Esophagus squamous epithelium (tissue), 5 donors: ENCODE measurements around the gene TPGS1. TPM values are rescaled to one million over a fixed set of nuclear protein-coding genes. Genes with fewer than 3 reads are reported as not detected.

ENCODE experiments used
- DNase-seq: peaks from one replicate; lab custom pipeline; 2025; lab: John Stamatoyannopoulos, UW
- H3K27ac ChIP-seq, 4 donors: fragments of 200-600 bp; sonication (generic); one replicate each; pipeline ENCODE4 v1.5.1; 2016 to 2019; ENCODE audit warnings: mild to moderate bottlenecking in 1 of 4
- H3K27me3 ChIP-seq, 4 donors: fragments of 200-600 bp; sonication (generic); 1 replicate in 3 of 4; 2 replicates in 1 of 4; pipeline versions ENCODE4 v1.5.1 to v1.6.0; 2017 to 2021; ENCODE audit warnings: antibody characterized with exemption in 1 of 4
- H3K36me3 ChIP-seq, 3 donors: fragments of 200-600 bp; sonication (generic); one replicate each; pipeline ENCODE4 v1.5.1; 2016 to 2019
- H3K4me1 ChIP-seq, 3 donors: fragments of 200-600 bp; sonication (generic); one replicate each; pipeline ENCODE4 v1.5.1; 2017 to 2019
- H3K4me3 ChIP-seq, 4 donors: fragments of 200-600 bp; sonication (generic); 1 replicate in 3 of 4; 2 replicates in 1 of 4; pipeline ENCODE4 v1.5.1; 2016 to 2019; ENCODE audit warnings: mild to moderate bottlenecking in 2 of 4, moderate library complexity in 1 of 4
- H3K9me3 ChIP-seq, 3 donors: fragments of 200-600 bp; sonication (generic); one replicate each; pipeline ENCODE4 v1.5.1; 2016 to 2019
- POLR2A ChIP-seq, 4 donors: fragments of 450-650 bp; IDR thresholded peaks; one replicate each; pipeline ENCODE4 v1.6.1; 2017; ENCODE audit warnings: antibody characterized with exemption in 4 of 4, mild to moderate bottlenecking in 4 of 4, moderate library complexity in 3 of 4
- WGBS, 2 donors: methylation state at CpG; one replicate each; pipeline ENCODE4 v1.1.5; 2018; 5-methylcytosine and 5-hydroxymethylcytosine counted together
- intact Hi-C: fragments of 100-400 bp; cut with DNase I; formaldehyde crosslinking; loops from one replicate; pipeline ENCODE4 v1.15.0; 2022
- total RNA-seq, 4 donors: library from RNA; depleted of rRNA; stranded (reverse); fragments of >200 nt; gene quantifications; one replicate each; pipeline ENCODE4 v1.1.0, GENCODE V29; 2016
- TF ChIP-seq, protein P1 (sequence below), 6 experiments: fragments of 450-650 bp in 4 of 6; fragments of 200-600 bp in 2 of 6; sonication (generic) in 2 of 6; IDR thresholded peaks; one replicate each; pipeline ENCODE4 v1.5.1; 2016 to 2019; ENCODE audit warnings: antibody characterized with exemption in 6 of 6, mild to moderate bottlenecking in 4 of 6, moderate library complexity in 4 of 6
- donor health status: DM: yes; HTN: yes; CAD: no.

Gene TPGS1
- total RNA-seq, 4 donors from 2014 or later: 29.3 to 46.7 (median 35.6) TPM

GRCh38 chr19:494171-495080 is 12.9 kb upstream of the TPGS1 start:
- H3K4me3 ChIP-seq: no peak overlapping the region
- H3K27me3 ChIP-seq: peaks cover 7 to 51% (median 11%) of the 10 kb centered on the region in 4 donors
- intact Hi-C loops: no loop called here
- no peaks in the 10 kb centered on the region for H3K36me3 ChIP-seq
- no peak for TF ChIP-seq POLR2A (IDR thresholded peaks at IDR 0.05)
- TF ChIP-seq, protein P1, sequence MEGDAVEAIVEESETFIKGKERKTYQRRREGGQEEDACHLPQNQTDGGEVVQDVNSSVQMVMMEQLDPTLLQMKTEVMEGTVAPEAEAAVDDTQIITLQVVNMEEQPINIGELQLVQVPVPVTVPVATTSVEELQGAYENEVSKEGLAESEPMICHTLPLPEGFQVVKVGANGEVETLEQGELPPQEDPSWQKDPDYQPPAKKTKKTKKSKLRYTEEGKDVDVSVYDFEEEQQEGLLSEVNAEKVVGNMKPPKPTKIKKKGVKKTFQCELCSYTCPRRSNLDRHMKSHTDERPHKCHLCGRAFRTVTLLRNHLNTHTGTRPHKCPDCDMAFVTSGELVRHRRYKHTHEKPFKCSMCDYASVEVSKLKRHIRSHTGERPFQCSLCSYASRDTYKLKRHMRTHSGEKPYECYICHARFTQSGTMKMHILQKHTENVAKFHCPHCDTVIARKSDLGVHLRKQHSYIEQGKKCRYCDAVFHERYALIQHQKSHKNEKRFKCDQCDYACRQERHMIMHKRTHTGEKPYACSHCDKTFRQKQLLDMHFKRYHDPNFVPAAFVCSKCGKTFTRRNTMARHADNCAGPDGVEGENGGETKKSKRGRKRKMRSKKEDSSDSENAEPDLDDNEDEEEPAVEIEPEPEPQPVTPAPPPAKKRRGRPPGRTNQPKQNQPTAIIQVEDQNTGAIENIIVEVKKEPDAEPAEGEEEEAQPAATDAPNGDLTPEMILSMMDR (IDR thresholded peaks at IDR 0.05): no peak
- no peaks in the 10 kb centered on the region for H3K9me3 ChIP-seq
- H3K27ac ChIP-seq: no peak overlapping the region
- 69 to 73% methylated on average over 4 to 5 of the region's 22 CpGs for WGBS, 2 donors
- peaks cover 4 to 47% (median 18%) of the 10 kb centered on the region in 3 donors for H3K4me1 ChIP-seq
- no peak for DNase-seq

DNA sequence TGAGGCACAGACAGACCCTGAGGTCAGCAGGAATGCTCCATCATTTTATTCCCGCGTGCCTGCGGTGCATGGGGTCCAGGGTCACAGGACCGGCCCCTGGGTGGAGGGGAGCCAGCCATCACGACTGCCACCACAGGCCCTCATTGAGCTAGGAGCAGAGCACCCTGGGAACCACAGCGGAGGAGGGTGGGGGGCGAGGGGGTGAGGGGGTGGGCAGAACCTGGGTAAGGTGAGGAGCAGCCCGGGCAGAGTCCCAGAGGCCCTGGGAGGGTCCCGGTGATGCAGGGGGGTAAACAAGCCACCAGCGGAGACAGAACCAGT is 12.3 kb upstream of the TPGS1 start:
- peaks cover 4 to 41% (median 13%) of the 10 kb centered on the region in 3 donors for H3K4me1 ChIP-seq
- no peaks in the 10 kb centered on the region for H3K36me3 ChIP-seq
- WGBS, 2 donors: 20 to 27% methylated on average over 1 to 3 of the region's 10 CpGs
- H3K27me3 ChIP-seq: peaks cover 7 to 57% (median 11%) of the 10 kb centered on the region in 4 donors
- intact Hi-C loops: no loop called here
- DNase-seq: no peak
- no peak for TF ChIP-seq POLR2A (IDR thresholded peaks at IDR 0.05)
- TF ChIP-seq, protein P1 (IDR thresholded peaks at IDR 0.05): no peak
- H3K4me3 ChIP-seq: no peak overlapping the region
- H3K27ac ChIP-seq: no peak overlapping the region
- no peaks in the 10 kb centered on the region for H3K9me3 ChIP-seq

DNA sequence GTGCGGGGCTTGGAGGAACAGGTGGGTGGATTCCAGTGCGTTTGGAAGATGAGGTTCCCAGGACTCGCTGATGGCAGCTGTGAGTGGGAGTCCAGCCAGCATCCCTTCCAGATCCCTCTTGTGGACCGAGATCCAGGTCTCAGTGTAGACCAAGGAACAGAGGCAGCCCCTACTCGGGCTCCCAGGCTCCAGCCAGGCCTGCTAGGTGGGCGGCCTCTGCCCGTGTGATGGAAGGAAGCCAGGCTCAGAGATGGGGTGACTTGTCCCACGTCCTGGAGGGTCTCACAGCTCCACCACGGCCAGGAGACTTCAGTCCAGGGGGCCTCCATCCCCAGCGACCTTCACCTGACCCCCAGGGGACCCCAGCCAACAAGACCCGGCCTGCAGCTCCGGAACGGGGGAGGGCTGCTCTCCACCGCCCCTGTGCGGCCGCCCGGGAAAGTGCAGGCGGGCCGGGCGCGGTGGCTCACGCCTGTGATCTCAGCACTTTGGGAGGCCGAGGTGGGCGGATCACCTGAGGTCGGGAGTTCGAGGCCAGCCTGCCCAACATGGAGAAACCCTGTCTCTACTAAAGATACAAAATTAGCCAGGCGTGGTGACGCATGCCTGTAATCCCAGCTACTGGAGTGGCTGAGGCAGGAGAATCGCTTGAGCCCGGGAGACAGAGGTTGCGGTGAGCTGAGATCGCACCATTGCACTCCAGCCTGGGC is 11.7 kb upstream of the TPGS1 start:
- Histone ChIP-seq H3K9me3 (no peaks in the 10 kb centered on the region), H3K27me3 (peaks cover 7 to 59% (median 11%) of the 10 kb centered on the region in 4 donors), H3K4me3 (no peak overlapping the region), H3K4me1 (peaks cover 4 to 38% (median 13%) of the 10 kb centered on the region in 3 donors), H3K27ac (no peak overlapping the region), H3K36me3 (no peaks in the 10 kb centered on the region)
- TF ChIP-seq POLR2A (IDR thresholded peaks at IDR 0.05): no peak
- TF ChIP-seq, protein P1 (IDR thresholded peaks at IDR 0.05): peak; percentile 30 to 83 (median 58)
- no peak for DNase-seq
- intact Hi-C loops: no loop called here
- 19 to 49% methylated on average over 5 to 7 of the region's 32 CpGs for WGBS, 2 donors

- H3K27me3 ChIP-seq: peaks cover 7 to 59% (median 11%) of the 10 kb centered on the region in 4 donors
- no peak within 1 kb of the TSS for H3K27ac ChIP-seq
- no peak for DNase-seq
- WGBS, 2 donors: 12 to 18% methylated on average over 9 to 11 of the region's 33 CpGs
- no peaks in the 10 kb centered on the region for H3K9me3 ChIP-seq
- H3K4me1 ChIP-seq: peaks cover 4 to 38% (median 13%) of the 10 kb centered on the region in 3 donors
- peak within 1 kb of the TSS in 1 of 4 donors; percentile 49 for H3K4me3 ChIP-seq
- H3K36me3 ChIP-seq: no peaks in the 10 kb centered on the region
- TF ChIP-seq, protein P1 (IDR thresholded peaks at IDR 0.05): no peak
- TF ChIP-seq POLR2A (IDR thresholded peaks at IDR 0.05): no peak
- intact Hi-C loops: no loop called here
Observed at GRCh38 chr19:496112-496665, 11.1 kb upstream of the TPGS1 start, which contains the start of gene MADCAM1. Gene MADCAM1 (plus strand): TSS chr19:496486. CDS start chr19:496500, 14 bp downstream.
